ENCODE data around the gene DCANP1. TPM values are rescaled to one million over a fixed set of nuclear protein-coding genes. Genes with fewer than 3 reads are reported as not detected.

Gene DCANP1
- total RNA-seq, 1 experiment from 2014 or later: not detected

DNA sequence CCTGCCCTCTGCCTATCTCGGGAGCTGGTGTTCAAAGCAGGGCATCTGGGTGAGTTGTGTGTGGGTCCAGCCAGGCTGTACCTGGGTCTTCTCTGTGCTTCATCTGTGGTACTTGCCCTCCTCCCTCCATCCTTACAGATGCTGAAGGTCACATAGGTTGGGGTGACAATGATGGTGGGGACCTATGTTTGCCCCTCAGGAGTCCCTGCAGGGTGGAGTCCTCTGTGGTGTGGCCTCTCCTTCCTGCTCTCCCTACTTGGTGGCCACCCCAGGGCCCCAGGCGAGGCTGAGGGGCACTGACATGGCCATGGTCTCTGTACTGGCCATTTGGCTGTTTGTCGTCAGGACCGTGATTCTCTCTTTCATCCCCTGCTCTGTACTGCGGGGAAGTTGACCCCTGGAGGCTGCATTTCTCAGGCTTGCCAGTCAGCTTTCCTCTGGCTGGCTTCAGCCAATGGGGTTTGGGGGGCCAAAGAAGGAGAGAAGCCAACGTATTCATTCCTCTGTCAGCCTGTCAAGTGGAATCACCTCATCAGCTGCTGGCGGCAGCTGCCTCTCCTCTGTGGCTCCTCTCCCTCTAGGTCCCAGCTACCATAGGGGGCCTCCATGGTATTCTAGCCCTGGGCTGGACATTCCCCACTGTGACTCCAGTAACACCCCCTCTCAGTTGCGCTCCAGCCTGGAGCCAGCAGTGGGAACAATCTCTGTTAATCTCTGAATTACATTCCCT lies 4.6 kb downstream of the DCANP1 start:
- DNase-seq (ENCODE audit: low read depth): no peak

DNA sequence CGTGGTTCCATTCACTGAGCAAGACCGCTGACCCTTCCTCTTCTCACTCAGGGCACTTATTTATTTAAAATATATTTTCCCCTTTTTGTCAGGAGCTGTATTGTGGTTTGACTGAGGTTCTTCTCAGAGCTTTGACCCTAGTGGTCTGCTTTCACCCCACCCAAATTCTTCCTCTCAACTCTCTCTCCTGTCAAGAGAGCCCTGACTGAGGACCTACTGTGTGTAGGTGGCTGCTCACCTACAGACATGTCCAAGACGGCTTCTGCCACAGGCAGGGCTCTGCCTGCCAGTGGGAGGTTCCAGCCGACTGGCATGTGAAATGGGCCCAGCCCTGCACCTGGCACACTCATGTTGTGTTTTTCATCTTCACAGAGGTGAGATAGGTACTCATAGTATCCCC lies 5.2 kb downstream of the DCANP1 start:
- DNase-seq (ENCODE audit: low read depth): no peak

DNA sequence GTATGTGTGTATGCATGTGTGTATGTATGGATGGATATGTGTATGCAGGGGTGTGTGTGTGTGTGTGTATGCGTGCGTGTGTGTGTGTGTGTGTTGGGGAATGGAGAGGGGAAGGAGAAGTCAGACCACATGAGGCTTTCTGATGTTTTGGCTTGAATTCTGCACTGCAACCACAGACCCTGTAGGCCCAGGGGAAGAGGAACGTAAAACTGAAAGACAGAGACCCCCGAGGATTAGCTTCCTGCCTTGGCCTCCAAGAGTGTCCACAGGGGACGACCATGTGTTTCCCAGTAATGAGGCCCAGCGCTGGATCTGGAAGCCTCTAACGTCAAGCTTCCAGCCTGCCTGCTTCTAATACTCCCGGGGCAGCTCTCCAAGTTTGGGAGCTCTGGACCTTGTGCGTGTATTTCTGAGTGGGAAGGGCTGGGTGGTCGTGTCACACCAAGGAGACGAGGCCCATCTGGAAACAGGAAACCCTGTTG lies 5.8 kb downstream of the DCANP1 start:
- no peak for DNase-seq (ENCODE audit: low read depth)

DNA sequence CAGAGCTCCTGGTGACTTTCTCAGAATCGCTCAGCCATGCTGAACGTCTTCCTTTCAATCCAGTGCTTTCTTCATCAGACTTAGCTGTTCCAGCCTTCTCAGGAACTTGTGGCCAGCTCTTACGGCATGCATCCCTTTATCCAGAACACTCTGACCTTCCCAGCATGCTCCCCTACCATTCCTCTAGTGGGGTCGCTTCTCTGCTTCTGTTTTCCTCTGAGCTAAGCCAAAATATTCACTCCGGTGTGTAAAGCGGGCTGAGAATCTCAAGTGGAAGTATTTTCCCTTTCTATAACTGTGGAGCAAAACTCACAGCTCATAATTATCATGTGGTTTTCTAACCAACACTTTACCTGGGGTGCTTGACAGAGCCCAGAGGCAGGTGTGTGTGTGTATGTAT lies 6.2 kb downstream of the DCANP1 start:
- DNase-seq (ENCODE audit: low read depth): no peak

DNA sequence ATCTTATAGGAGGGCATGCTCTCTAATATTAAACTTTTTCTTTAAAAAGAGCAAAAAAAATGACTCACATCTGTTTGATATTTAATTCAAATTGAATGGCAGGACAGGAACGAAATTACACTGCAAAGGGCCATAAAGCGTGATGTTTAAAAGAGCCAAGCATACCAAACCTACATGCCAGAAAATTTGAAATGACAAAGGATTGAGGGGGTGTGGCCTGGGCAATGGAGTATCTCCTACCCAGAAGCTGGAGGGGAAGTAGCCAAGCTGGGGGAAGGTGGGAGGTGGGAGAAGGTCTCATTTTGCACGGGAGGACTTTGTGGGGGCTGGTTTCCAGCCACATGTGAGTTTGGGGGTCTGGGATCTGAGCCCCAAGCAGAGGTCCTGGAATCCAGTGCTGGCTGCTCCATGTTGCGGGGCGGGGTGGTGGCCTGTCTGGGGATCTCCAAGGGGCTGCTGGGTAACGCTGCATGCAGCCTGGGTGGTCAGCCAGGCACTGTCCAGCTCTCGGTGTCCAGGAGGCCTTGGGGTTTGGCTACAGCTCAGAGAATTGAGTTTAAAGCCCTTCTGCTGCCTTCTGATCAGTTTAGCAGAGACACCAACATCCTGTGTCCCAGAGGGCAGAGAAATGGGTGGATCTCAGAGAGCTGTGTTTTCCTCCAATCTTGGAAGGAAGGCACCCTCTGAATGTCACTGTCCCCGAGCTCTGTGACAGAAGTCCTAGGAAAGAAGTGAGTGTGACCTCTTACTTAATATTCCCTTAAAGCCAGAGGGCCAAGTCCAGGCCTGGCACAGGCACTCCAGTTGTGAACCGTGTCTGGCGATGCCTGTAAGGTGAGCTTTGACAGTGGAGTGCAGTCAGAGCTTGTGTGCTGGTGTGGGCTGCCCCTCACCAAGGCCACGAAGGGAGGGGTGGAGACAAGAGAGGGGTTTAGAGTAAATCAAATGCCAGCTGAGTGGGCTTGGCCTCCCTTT lies 7.6 kb downstream of the DCANP1 start:
- no peak for DNase-seq (ENCODE audit: low read depth)

DNA sequence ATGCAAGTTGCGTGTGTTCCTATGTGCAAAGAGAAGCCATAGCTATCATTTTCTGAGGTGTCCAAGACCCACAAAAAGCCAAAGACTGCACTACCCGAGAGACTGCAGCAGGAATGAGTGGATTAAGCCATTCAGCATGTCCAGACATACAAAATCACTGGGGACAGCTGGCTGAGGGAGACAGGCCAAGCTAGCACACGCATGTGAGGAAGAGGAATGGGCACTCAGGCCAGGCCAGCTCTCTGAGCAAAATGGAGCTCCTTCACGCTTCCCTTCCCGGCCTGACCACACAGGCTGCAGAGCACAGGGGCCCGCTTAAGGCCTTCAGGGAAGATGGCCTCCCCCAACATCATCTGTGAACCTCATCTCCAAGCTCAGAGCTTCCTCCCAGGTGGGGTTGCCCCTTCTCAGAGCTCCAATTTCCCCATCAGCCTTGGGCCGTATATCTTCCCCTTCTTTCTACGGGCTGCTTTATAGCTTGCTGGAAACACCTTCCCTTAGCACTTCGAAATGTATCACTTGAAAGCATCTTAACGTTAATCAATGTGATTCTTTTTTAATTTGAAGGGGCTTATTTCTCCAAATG lies 8.4 kb downstream of the DCANP1 start:
- DNase-seq (ENCODE audit: low read depth): peak; percentile 2

DNA sequence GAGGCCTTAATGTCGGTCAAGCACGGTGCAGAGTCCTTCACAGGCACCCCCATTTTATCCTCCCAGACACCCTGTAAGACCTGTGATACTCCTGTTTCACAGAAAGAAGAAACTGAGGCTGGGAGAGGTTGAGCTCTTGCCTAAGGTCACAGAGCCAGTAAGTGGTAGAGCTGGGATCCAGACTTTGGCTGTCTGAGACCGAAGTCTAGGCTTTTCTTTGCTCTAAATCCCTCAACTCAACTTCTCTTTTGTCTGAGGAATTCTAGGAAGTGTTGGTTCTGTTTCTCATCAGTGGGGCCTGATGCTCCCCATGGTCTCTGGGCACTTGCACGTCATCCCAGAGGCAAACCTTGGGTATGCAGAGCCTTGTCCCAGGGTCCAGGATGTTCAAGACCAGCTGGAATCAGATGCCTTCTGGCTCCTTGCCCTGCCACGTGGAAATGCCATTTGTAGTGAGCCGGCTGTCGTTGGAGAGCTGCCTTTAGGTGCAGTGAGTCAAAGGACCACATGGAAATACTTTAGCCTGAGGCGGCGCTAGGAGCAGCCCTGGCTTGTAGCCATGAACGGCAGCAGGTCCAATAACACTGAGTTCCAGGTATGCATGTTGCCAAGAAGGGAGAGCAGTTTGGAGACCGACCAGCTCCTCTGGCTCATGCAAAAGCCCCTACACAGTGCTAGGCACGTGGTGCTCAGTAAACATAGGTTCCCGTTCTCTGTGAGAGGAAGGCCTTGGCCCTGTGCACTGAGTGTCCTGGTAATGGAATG lies 9.2 kb downstream of the DCANP1 start:
- DNase-seq (ENCODE audit: low read depth): peak; percentile 92

DNA sequence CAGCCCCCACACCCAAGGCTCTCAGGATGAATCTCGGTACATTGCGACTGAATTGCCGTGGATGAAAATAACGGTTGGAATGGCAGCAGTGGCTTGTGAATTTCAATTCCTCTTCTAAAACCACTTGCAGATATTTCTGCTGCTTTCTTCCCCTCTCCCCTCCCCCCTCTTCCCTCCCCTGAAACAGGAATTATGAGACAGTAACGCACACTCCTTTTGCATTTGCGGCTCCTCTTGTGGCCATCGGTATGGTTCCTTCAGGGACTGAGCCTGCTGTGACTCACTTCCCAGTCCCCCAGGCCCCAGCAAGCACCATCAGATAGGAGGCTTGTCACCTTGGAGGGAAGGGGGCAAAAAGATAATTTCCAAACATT lies 9.7 kb downstream of the DCANP1 start:
- DNase-seq (ENCODE audit: low read depth): peak; percentile 56

DNA sequence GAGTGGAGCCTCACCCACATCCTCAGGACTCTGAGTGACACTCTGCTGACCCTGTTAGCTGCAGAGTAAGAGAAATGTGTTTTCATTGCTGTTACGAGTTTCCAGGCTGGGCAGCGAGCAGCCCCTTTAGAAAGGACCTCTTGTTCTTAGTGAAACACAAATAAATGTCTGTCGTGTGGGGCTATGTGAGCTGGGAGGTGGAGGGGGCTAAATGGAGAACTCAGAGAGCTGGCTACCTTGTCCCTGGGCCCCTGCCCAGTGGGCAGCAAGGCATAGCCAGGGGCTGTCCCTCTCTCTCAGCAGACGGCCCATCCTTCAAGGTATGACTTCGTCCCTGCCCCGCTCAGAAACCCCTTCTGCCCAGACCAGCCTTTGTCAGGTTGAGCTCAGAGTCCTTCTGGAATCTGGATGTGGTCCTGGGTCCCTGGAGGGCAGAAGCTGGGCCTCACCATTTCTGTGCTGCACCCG lies 10.2 kb downstream of the DCANP1 start:
- DNase-seq (ENCODE audit: low read depth): no peak

DNA sequence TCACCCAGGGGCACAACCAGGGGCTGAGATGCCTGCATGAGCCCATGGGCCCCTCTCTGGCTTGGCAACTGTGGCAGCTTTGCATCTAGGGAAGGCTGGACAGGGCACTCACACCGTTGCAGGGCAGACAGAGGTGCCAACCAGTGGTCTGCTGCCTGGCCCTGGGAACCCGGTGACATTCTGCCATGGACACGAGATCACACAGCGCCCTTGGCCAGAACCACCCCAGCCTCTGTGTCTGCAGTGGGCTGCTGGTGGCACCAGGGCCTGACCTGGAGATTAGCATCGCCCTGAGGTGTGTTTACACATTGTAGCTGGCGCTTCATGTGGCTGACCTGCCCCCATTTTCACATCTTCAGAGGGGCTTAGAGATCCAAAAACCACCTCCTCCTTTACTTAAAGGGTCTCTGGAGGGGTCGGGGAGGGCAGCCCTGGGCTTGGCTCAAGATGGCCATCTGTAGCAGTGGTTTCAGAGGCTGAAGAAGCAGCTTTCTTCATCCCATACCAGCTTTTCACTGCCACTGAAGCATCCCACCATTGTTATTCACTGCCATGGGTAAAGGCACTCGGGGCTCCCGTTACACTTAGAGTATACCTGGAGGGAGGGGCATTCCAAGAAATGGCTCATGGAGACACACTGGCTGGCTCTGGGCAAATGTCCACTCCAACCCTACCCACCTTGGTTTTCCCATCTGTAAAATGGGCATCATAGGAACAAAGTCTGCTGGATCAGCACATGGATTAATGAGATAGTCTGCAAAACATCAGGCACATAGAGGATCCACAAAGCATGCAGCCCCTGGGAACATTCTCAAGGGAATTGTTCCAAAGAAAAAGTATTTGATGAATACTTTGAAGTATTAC lies 11.4 kb downstream of the DCANP1 start:
- no peak for DNase-seq (ENCODE audit: low read depth)

DNA sequence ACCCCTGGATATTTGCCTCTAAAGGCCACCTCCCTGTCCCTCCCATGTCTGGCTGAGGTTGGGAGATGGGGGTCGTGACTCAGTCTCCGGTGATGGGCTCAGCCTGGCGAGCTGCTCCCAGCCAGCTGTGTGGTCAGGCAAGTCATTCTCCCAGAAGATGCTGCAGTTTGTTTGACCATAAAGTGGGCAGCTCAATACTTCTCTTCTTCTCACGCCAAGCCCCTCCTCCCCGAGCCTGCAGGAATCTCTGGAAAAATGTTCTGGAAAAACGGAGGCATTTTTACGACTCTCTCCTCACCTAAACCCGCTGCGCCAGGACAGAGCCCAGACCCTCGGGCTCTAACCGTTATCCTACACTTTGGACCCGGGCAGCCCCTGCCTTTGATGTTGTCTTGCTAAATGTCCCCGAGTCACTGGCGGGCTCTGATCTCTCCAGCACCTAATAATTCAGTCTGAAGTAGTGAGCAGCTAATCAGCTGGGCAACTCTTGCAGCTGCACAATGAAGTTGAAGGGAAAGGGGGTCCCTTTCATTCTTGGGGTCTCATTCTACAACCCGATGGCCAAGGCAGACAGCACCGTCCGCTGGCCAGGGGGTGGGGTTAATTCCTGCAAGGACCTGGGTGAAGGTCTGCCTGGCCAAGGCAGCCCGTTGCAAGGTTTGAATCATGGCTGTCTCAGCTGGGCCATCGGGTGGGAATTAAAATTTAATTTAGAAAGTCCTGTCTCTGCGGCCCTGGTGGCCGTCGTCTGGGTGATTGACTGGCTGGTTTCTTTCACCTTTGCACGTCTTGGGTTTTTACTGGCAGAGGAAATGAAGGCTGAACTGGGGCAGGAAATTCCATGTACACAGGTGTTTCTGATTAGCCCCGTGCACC lies 12.3 kb downstream of the DCANP1 start:
- DNase-seq (ENCODE audit: low read depth): peak; percentile 51

DNA sequence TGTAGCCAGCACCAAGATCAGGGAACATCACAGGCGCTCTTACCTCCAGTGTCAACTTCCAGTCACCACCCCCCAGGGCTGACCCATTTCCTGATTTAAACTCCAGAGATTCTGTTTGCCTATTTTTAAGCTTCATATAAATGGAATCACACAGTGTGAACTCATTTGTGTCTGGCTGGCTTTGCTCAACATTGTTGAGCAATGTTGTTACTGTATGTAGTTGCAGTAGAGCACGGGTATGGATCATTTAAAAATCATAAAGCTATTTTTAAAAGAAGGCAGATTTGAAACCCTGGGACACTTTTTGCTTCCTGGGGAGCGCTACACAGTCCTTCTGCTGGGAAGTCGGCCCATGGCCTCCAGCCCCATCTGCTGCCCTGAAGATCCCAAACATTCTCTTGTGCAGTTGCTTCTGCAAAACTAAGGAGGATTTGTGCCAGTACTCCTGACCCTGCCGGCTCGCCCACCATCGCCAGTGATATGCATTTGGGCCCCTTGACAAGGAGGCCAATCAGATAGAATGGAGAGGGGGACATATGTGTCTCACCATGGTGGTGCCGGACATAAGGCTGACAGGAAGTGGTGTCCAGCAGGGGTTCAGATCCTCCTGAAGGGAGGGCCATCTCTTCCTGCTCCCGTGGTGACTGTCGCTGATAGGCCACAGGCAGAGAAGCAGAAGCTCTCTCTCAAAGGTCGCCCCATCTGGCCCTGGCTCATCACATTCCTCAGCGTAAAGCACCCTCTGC lies 13.3 kb downstream of the DCANP1 start:
- peak; percentile 43 for DNase-seq (ENCODE audit: low read depth)

DNA sequence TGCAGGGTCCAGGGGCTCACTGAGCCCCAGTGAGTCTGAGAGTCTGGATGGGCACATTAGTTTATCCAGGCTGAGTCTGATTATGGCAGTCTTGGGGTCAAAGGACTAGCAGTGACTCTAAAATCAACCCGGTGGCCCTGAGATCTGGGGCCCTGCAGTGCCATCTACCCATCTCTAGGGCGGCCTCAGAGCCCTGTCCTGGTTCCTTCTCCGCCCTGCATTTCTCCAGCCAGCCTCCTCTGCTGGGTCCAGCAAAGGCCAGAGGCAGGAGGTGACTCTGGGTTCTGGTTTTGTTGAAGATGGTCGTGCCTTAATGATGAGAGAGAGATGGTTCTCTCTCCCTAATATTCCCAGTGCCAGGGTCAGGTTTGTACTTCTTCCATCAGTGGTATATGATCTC lies 15.0 kb downstream of the DCANP1 start:
- no peak for DNase-seq (ENCODE audit: low read depth)

DNA sequence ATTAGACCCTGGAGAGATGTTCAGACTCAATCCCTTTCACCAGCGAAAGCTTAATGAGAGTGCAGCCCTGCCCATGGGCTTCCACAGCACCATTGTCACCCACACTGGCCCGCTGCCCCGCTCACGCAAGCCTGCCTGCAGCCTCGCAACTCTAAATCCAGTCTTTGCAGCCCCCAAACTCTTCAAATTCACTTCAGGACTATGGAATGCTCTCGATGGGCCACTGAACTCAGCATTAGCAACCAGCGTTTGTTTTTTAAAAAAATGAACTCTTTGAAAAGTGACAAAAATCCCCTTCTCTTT lies 17.1 kb downstream of the DCANP1 start:
- DNase-seq (ENCODE audit: low read depth): no peak

DNA sequence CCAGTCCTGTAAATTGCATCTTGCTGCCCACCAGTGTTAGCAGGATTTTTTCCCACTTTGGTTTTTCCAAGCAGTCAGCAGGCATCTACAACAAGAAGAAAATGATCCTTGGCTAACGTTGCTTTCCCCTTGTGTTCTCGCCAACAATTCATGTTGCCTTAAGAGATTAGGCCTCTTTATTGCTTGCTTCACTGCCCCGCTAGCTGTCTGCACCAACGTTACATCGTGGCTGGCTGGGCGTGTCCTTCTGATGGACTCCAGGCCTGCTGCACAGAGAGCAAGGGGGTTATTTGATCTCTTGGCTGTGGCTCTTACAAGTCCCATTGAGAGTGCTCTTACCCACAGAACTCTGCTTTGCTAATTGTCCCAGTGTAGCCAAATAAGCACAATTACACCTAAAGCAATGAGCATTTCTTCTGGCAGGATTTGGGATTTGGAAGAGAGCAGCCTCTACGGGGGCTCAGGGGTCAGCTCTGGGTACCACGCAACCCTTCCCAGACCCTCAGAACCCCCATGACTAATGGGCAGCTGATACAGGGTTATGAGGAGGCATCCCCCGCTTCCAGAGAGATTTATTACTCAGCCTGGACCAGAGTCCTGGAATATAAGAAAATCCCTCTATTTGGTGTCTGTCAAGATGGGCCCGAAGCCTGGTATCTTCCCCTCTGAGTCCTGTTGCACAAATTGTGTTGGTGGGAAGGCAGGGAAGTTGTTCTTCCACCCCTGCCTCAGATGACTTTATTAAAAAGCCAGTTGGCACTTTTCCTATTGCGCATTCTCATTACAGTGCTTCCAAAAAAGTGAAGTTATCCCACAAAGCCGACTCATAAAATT lies 17.6 kb downstream of the DCANP1 start:
- no peak for DNase-seq (ENCODE audit: low read depth)

DNA sequence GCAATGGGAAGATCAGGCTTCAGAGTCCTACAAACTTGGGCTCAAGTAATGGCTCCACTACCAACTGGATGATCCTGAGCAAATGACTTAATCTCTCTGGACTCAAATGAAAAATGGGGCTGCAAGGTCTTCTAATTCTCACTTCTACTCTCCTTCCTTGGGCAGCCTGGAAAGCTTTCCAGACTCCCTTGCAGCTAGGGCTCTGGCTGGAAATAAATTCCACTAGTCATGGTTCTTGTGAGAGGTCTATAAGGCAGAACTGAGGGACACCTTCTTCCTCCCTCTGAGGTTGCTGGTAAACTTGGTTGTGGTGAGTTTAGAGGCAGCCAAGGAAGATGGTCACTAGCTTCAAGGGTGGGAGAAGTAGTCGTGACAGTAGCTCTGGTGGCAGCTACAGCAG lies 18.6 kb downstream of the DCANP1 start:
- no peak for DNase-seq (ENCODE audit: low read depth)

DNA sequence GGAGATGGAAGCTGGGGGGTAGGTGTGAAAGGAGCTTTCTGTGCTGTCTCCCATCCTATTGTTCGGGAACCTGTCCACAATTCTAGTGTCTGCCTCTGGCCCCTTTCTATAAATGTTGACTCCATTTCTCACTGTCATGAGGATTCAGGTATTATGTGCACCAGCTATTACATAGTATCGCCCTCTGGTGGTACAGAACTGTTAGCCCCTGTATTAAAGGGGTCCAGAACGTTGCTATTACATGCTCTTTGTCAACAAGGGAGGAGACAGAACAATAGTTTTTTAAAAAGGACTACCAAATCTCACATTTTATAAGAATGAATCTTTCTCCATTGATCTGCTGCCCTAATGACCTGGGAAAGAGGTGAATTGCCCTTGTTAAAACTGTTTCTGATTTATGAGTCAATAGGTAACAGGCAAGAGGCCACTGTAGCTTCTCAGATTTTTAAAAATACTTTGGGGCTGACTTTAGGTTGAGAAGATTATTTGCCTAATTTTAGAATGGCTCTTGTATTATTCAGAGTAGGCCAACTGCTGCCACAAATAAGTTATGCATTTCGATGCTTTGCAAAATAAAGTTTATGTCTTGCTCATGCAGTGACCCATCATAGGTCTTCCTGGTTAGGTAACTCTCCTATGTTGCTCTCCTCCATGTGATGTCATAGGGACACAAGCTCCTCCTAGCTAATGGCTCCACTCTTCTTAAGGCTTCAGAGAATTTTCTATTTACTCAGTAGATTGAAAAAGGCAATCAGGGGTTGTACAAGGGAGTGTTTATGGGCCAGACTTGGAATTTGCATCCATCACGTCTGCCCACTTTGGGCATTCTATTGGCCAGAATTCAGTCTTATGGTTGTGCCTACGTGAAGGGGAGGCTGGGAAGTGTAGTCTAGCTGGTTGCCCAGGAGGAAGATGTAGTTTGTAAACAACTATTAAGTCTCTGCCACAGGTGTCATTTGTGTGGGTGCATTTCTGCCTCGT lies 20.8 kb downstream of the DCANP1 start:
- peak; percentile 39 for DNase-seq (ENCODE audit: low read depth)

All from Daoy (cell line).